GM12878 (cell line): ENCODE results near the gene ZNF768. TPM values are rescaled to one million over a fixed set of nuclear protein-coding genes. Genes with fewer than 3 reads are reported as not detected.

Experiments used
- ATAC-seq: fragments of 200-7000 bp; cut with Tn5 transposase; 3 replicates; pipeline ENCODE4 v1.9.1; 2020; ENCODE audit warnings: mild to moderate bottlenecking, moderate library complexity
- BruUV-seq: library from RNA; stranded (reverse); fragments of 400-500 nt; replicated peaks from 2 replicates; lab custom pipeline; 2021; lab: Mats Ljungman, UMichigan
- CTCF ChIA-PET: fragments of 300-600 bp; sonication (Branson Sonifier 250); formaldehyde crosslinking; extraction: SDS; loops from one replicate; lab custom pipeline; 2021; ENCODE audit warnings: inconsistent platforms; lab: Yijun Ruan, JAX
- POLR2A ChIA-PET: fragments of 350-600 bp; formaldehyde crosslinking; extraction: SDS; loops from one replicate; lab custom pipeline; 2021; ENCODE audit warnings: inconsistent platforms; lab: Charles Lee
- RAD21 ChIA-PET: fragments of 300-600 bp; sonication (Branson Sonifier 250); formaldehyde crosslinking; loops from one replicate; lab custom pipeline; 2023; ENCODE audit warnings: antibody characterized with exemption; ENCODE audit not compliant: unreplicated experiment; lab: Charles Lee
- SMC1A ChIA-PET: fragments of 300-600 bp; sonication (Branson Sonifier 250); formaldehyde crosslinking; loops from one replicate; lab custom pipeline; 2023; ENCODE audit not compliant: unreplicated experiment, uncharacterized antibody; lab: Charles Lee
- DNase-seq: peaks from one replicate; pipeline ENCODE4 v3.0.0-alpha.2; 2011; ENCODE audit warnings: low read depth, low spot score
- FAIRE-seq: peaks from 3 replicates; lab custom pipeline; 2011; peaks lifted over from hg19 to GRCh38; lab: Jason Lieb, UNC
- H2AFZ ChIP-seq: 2 replicates; pipeline ENCODE4 v1.6.0; 2011; ENCODE audit warnings: low read depth, low read length, control low read depth; ENCODE audit not compliant: control insufficient read depth
- H3K27ac ChIP-seq: 2 replicates; pipeline ENCODE4 v1.5.1; 2011; ENCODE audit warnings: control low read depth; ENCODE audit not compliant: control insufficient read depth, insufficient read depth
- H3K27me3 ChIP-seq, 2 experiments: replicated peaks in 1 of 2; 2 replicates each; pipeline versions ENCODE4 v1.6.0 to v1.6.1; 2011; ENCODE audit warnings: low read length in 1 of 2; ENCODE audit not compliant: control insufficient read depth in 2 of 2, insufficient read depth in 2 of 2
- H3K36me3 ChIP-seq, 2 experiments: 2 replicates each; pipeline ENCODE4 v1.5.1; 2011; ENCODE audit warnings: low read length in 1 of 2; ENCODE audit not compliant: control insufficient read depth in 2 of 2, insufficient read depth in 2 of 2
- H3K4me1 ChIP-seq: 2 replicates; pipeline ENCODE4 v1.6.1; 2011; ENCODE audit warnings: mild to moderate bottlenecking, low read length, moderate library complexity, mixed read lengths; ENCODE audit not compliant: control insufficient read depth, insufficient read depth
- H3K4me2 ChIP-seq: 2 replicates; pipeline ENCODE4 v1.6.0; 2011; ENCODE audit warnings: control low read depth; ENCODE audit not compliant: control insufficient read depth, insufficient read depth
- H3K4me3 ChIP-seq: fragments of 200-600 bp; sonication (generic); 2 replicates; pipeline ENCODE4 v1.5.1; 2016
- H3K79me2 ChIP-seq: 2 replicates; pipeline ENCODE4 v1.6.0; 2011; ENCODE audit warnings: low read length; ENCODE audit not compliant: control insufficient read depth, insufficient read depth
- H3K9ac ChIP-seq: 2 replicates; pipeline ENCODE4 v1.8.0; 2011; ENCODE audit warnings: low read length, control low read depth, mixed read lengths; ENCODE audit not compliant: control insufficient read depth, insufficient read depth
- H3K9me3 ChIP-seq: replicated peaks from 3 replicates; pipeline ENCODE4 v1.5.1; 2011; ENCODE audit warnings: mild to moderate bottlenecking, low read length; ENCODE audit not compliant: control insufficient read depth, insufficient read depth
- H4K20me1 ChIP-seq: 2 replicates; pipeline ENCODE4 v1.6.0; 2011; ENCODE audit not compliant: control insufficient read depth, insufficient read depth
- HCFC1 ChIP-seq: fragments of 150-350 bp; IDR thresholded peaks from 2 replicates; pipeline ENCODE4 v1.6.1; 2014; ENCODE audit warnings: low read length
- RAD21 ChIP-seq: IDR thresholded peaks from 2 replicates; pipeline ENCODE4 v1.6.1; 2011; ENCODE audit warnings: mild to moderate bottlenecking, low read depth, low read length, moderate library complexity; ENCODE audit not compliant: insufficient read depth
- RBBP5 ChIP-seq: fragments of 200-600 bp; sonication (generic); conservative IDR thresholded peaks from 2 replicates; pipeline ENCODE4 v1.6.1; 2016
- RUNX3 ChIP-seq: IDR thresholded peaks from 2 replicates; pipeline ENCODE4 v1.6.1; 2012; ENCODE audit warnings: low read length, inconsistent platforms
- SREBF1 ChIP-seq: IDR thresholded peaks from 2 replicates; pipeline ENCODE4 v1.6.1; 2012; ENCODE audit warnings: mild to moderate bottlenecking, low read length
- TBL1XR1 ChIP-seq: IDR thresholded peaks from 2 replicates; pipeline ENCODE4 v1.6.1; 2012; ENCODE audit warnings: low read depth, low read length, improper control_type of control experiment
- TCF7 ChIP-seq: IDR thresholded peaks from 2 replicates; pipeline ENCODE4 v1.6.1; 2014; ENCODE audit warnings: antibody characterized with exemption, borderline replicate concordance
- WGBS: methylation state at CpG from one replicate; pipeline ENCODE4 v1.1.6; 2016; ENCODE audit warnings: low lambda C conversion rate; ENCODE audit not compliant: insufficient replicate concordance, insufficient coverage; ENCODE audit errors: missing lambda C conversion rate; 5-methylcytosine and 5-hydroxymethylcytosine counted together
- in situ Hi-C: fragments of 300-500 bp; cut with MboI; formaldehyde crosslinking; loops from 9 replicates; pipeline ENCODE4 v1.14.3; 2018; ENCODE audit warnings: mixed read lengths
- intact Hi-C: fragments of 100-400 bp; cut with micrococcal nuclease; formaldehyde crosslinking; loops from one replicate; pipeline ENCODE4 v1.14.2; 2022; ENCODE audit not compliant: unreplicated experiment
- polyA plus RNA-seq, 11 experiments: library from polyadenylated mRNA; depleted of rRNA in 4 of 11; unstranded in 6 of 11; stranded (reverse) in 5 of 11; fragments of >200 nt; fragmentation: Nextera tagmentation in 4 of 11; fragmentation: Illumina TruSeq in 1 of 11; extraction: Ambion mirVana in 4 of 11; extraction: Trizol in 1 of 11; gene quantifications; 1 replicate in 1 of 11; 2 replicates in 10 of 11; pipeline versions ENCODE4 v1.2.1 to v1.2.3, GENCODE V29; 2011 to 2016; ENCODE audit warnings: inconsistent platforms in 2 of 11, missing spikeins in 2 of 11, low read depth in 1 of 11
- total RNA-seq, 4 experiments: library from RNA; depleted of rRNA in 3 of 4; stranded (reverse); fragments of >200 nt in 3 of 4; fragmentation: Illumina TruSeq in 1 of 4; extraction: Trizol in 1 of 4; gene quantifications; 2 replicates each; pipeline versions ENCODE4 v1.2.1 to v1.2.3, GENCODE V29; 2013 to 2021
- TF ChIP-seq, protein P1 (sequence below): fragments of 450-650 bp; IDR thresholded peaks from 2 replicates; pipeline ENCODE4 v1.6.1; 2017; ENCODE audit warnings: mild to moderate bottlenecking, low read depth, inconsistent platforms; ENCODE audit not compliant: poor library complexity, severe bottlenecking

ZNF768 gene
- total and polyA plus RNA-seq, 10 of the 15 experiments (the other 5 are each of a cell fraction or from before 2014, with no cell fraction given): 0.05 to 23.1 (median 9.1) TPM

DNA sequence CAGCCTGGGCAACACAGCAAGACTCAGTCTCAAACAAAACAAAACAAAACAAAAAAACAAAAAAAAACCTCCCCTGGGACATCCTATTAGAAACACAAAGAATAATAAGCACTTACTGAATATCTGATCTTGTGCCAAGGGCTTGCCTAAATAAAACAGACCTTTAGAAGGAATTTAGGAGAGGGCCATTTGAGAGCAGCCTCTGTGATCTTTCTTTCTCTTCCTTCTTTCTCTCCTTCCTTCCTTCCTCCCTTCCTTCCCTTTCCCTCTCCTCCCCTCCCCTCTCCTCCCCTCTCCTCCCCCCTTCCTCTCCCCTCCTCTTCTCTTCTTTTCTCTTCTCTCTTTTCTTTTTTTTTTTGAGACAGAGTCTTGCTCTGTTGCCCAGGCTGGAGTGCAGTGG, 41.5 kb downstream of the ZNF768 start:
- no peak overlapping the region for H2AFZ ChIP-seq
- ChIA-PET RAD21 (no interaction called here), SMC1A (interaction anchor here (0.6 kb wide), 1 partner anchor 8 kb away, joined by 3 read pairs; no protein-coding TSS in a partner anchor), CTCF (no interaction called here)
- intact Hi-C loops (no loop called here), in situ Hi-C loops (no loop called here)
- no TSS peak for BruUV-seq
- H3K27ac ChIP-seq: no peak overlapping the region
- no peaks in the 10 kb centered on the region for H3K79me2 ChIP-seq
- FAIRE-seq (no peak), DNase-seq (no peak)
- no peaks in the 10 kb centered on the region for H4K20me1 ChIP-seq
- H3K36me3 ChIP-seq: peaks cover 19 to 23% of the 10 kb centered on the region in 2 experiments
- H3K27me3 ChIP-seq: no peaks in the 10 kb centered on the region
- no peak overlapping the region for H3K4me3 ChIP-seq
- no peak overlapping the region for H3K9ac ChIP-seq
- TF ChIP-seq, protein P1, sequence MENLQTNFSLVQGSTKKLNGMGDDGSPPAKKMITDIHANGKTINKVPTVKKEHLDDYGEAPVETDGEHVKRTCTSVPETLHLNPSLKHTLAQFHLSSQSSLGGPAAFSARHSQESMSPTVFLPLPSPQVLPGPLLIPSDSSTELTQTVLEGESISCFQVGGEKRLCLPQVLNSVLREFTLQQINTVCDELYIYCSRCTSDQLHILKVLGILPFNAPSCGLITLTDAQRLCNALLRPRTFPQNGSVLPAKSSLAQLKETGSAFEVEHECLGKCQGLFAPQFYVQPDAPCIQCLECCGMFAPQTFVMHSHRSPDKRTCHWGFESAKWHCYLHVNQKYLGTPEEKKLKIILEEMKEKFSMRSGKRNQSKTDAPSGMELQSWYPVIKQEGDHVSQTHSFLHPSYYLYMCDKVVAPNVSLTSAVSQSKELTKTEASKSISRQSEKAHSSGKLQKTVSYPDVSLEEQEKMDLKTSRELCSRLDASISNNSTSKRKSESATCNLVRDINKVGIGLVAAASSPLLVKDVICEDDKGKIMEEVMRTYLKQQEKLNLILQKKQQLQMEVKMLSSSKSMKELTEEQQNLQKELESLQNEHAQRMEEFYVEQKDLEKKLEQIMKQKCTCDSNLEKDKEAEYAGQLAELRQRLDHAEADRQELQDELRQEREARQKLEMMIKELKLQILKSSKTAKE: no peak
- TF ChIP-seq SREBF1 (no peak), TCF7 (no peak)
- TF ChIP-seq, all 136 proteins: peak for 0
- Histone ChIP-seq H3K4me1 (peaks cover 4% of the 10 kb centered on the region), H3K9me3 (no peaks in the 10 kb centered on the region), H3K4me2 (no peak overlapping the region)
- ATAC-seq: no peak
- POLR2A ChIA-PET: interaction anchor here (0.6 to 2.8 kb wide), 3 partner anchors 41 to 283 kb away, joined by 3 to 7 read pairs (median 5); partner anchors contain the start of gene DCTPP1

DNA sequence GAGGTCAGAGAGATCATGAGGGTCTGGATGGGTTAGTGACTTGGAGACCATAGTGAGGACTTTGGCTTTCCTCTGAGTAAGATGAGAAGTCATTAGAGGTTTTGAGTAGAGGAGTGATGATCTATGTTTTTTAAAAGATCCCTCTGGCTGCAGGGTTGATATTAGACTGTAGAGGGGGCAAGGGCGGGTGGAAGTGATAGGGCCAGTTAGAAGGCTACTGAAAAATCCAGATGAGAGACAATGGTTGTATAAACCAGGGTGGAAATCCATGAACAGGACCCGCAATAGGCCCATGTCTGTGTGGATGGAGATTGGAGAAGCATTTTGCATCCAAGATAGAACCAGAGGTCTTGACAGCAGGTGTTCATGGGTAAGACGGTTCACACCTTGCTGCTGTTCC, 44.0 kb downstream of the ZNF768 start:
- BruUV-seq: TSS peak; percentile 36
- no peak overlapping the region for H2AFZ ChIP-seq
- FAIRE-seq: no peak
- ChIA-PET CTCF (interaction anchor here (0.9 to 1.3 kb wide), 4 partner anchors 9 to 72 kb away, joined by 3 to 4 read pairs (median 3); no protein-coding TSS in a partner anchor), POLR2A (interaction anchor here (0.9 to 2.8 kb wide), 4 partner anchors 13 to 53 kb away, joined by 3 to 7 read pairs (median 3); partner anchors contain the start of gene DCTPP1), SMC1A (interaction anchor here (0.6 to 2.4 kb wide), 2 partner anchors 30 to 53 kb away, joined by 3 to 7 read pairs; partner anchors contain the start of gene ZNF747), RAD21 (interaction anchor here (0.6 to 2.0 kb wide), 2 partner anchors 8 to 33 kb away, joined by 3 to 5 read pairs; no protein-coding TSS in a partner anchor)
- H3K4me3 ChIP-seq: no peak overlapping the region
- H3K79me2 ChIP-seq: no peaks in the 10 kb centered on the region
- H4K20me1 ChIP-seq: no peaks in the 10 kb centered on the region
- in situ Hi-C loops (no loop called here), intact Hi-C loops (no loop called here)
- no peak overlapping the region for H3K4me2 ChIP-seq
- H3K27me3 ChIP-seq: no peaks in the 10 kb centered on the region
- peak; percentile 73 for ATAC-seq
- no peaks in the 10 kb centered on the region for H3K4me1 ChIP-seq
- 75% methylated on average over 3 of the region's 3 CpGs for WGBS
- H3K36me3 ChIP-seq: peaks cover 14 to 20% of the 10 kb centered on the region in 2 experiments
- no peak overlapping the region for H3K27ac ChIP-seq
- no peak overlapping the region for H3K9ac ChIP-seq
- DNase-seq: no peak
- H3K9me3 ChIP-seq: no peaks in the 10 kb centered on the region
- TF ChIP-seq TBL1XR1: no peak
- TF ChIP-seq RUNX3: peak; percentile 10; the same call in 1 of the 2 replicates
- no peak for TF ChIP-seq SREBF1
- TF ChIP-seq TCF7: no peak
- TF ChIP-seq RAD21: peak; percentile 26; the same call in 1 of the 2 replicates
- TF ChIP-seq, protein P1: no peak
- TF ChIP-seq RBBP5: no peak
- no peak for TF ChIP-seq HCFC1
